Upper lobe of right lung (tissue), 1 donor: ENCODE measurements around the gene SLC44A1. TPM values are rescaled to one million over a fixed set of nuclear protein-coding genes. Genes with fewer than 3 reads are reported as not detected.

Experiments
- ATAC-seq: fragments of 200-7000 bp; cut with Tn5 transposase; one replicate; pipeline ENCODE4 v1.9.1; 2020; ENCODE audit warnings: mild to moderate bottlenecking, moderate library complexity
- DNase-seq: peaks from one replicate; pipeline ENCODE4 v3.0.0-alpha.2; 2020
- H3K27ac ChIP-seq: fragments of 200-600 bp; one replicate; pipeline ENCODE4 v1.8.0; 2022
- H3K27me3 ChIP-seq: fragments of 200-600 bp; one replicate; pipeline ENCODE4 v1.8.0; 2022; ENCODE audit warnings: mild to moderate bottlenecking
- H3K36me3 ChIP-seq: fragments of 200-600 bp; one replicate; pipeline ENCODE4 v1.8.0; 2022
- H3K4me1 ChIP-seq: fragments of 200-600 bp; one replicate; pipeline ENCODE4 v1.8.0; 2022
- H3K4me3 ChIP-seq: fragments of 200-600 bp; one replicate; pipeline ENCODE4 v1.8.0; 2022; ENCODE audit warnings: mild to moderate bottlenecking
- H3K9me3 ChIP-seq: fragments of 200-600 bp; one replicate; pipeline ENCODE4 v1.8.0; 2022
- CTCF ChIP-seq: fragments of 200-600 bp; IDR thresholded peaks from one replicate; pipeline ENCODE4 v1.8.0; 2022; ENCODE audit warnings: antibody characterized with exemption
- intact Hi-C: fragments of 100-400 bp; cut with DNase I; formaldehyde crosslinking; loops from one replicate; pipeline ENCODE4 v1.11.0; 2022
- total RNA-seq: library from RNA; stranded (reverse); fragmentation: NEBNext Ultra II Directional; extraction: Animal tissue kit (Norgen Biotek cat#: 25700); gene quantifications from one replicate; pipeline ENCODE4 v1.2.1, GENCODE V29; 2021
- donor health status: DM: no; HTN: yes; CAD: no; lungs with severe emphysema.

Gene SLC44A1
- total RNA-seq, 1 donor from 2014 or later: 66.1 TPM

- Histone ChIP-seq H3K9me3 (no peaks in the 10 kb centered on the region), H3K4me1 (no peaks in the 10 kb centered on the region), H3K36me3 (no peaks in the 10 kb centered on the region), H3K4me3 (no peak overlapping the region), H3K27ac (no peak overlapping the region), H3K27me3 (no peaks in the 10 kb centered on the region)
- ATAC-seq (no peak), DNase-seq (no peak)
- intact Hi-C loops: no loop called here
- TF ChIP-seq CTCF: no peak
Observed at GRCh38 chr9:105236261-105236660, 8.2 kb upstream of the SLC44A1 start.

- no peak overlapping the region for H3K27ac ChIP-seq
- no peaks in the 10 kb centered on the region for H3K9me3 ChIP-seq
- intact Hi-C loops: no loop called here
- no peaks in the 10 kb centered on the region for H3K27me3 ChIP-seq
- no peaks in the 10 kb centered on the region for H3K4me1 ChIP-seq
- H3K36me3 ChIP-seq: no peaks in the 10 kb centered on the region
- no peak for ATAC-seq
- DNase-seq: no peak
- TF ChIP-seq CTCF: no peak
- H3K4me3 ChIP-seq: no peak overlapping the region
Observed at GRCh38 chr9:105237246-105237645, 7.2 kb upstream of the SLC44A1 start.

- Histone ChIP-seq H3K9me3 (no peaks in the 10 kb centered on the region), H3K36me3 (no peaks in the 10 kb centered on the region), H3K27me3 (no peaks in the 10 kb centered on the region), H3K4me3 (no peak overlapping the region), H3K27ac (no peak overlapping the region), H3K4me1 (peaks cover 2% of the 10 kb centered on the region)
- intact Hi-C loops: no loop called here
- no peak for ATAC-seq
- no peak for DNase-seq
- no peak for TF ChIP-seq CTCF
Observed at GRCh38 chr9:105238302-105238701, 6.1 kb upstream of the SLC44A1 start.

- no peak overlapping the region for H3K27ac ChIP-seq
- TF ChIP-seq CTCF: no peak
- intact Hi-C loops: no loop called here
- no peak overlapping the region for H3K4me3 ChIP-seq
- ATAC-seq: no peak
- peaks cover 12% of the 10 kb centered on the region for H3K4me1 ChIP-seq
- H3K9me3 ChIP-seq: no peaks in the 10 kb centered on the region
- no peaks in the 10 kb centered on the region for H3K27me3 ChIP-seq
- no peak for DNase-seq
- no peaks in the 10 kb centered on the region for H3K36me3 ChIP-seq
Observed at GRCh38 chr9:105241356-105242043, 3.0 kb upstream of the SLC44A1 start.

GRCh38 chr9:105242062-105242461 is 2.4 kb upstream of the SLC44A1 start:
- Histone ChIP-seq H3K9me3 (no peaks in the 10 kb centered on the region), H3K36me3 (no peaks in the 10 kb centered on the region), H3K4me3 (no peak overlapping the region), H3K27me3 (no peaks in the 10 kb centered on the region), H3K4me1 (peaks cover 18% of the 10 kb centered on the region), H3K27ac (no peak overlapping the region)
- ATAC-seq (no peak), DNase-seq (no peak)
- no peak for TF ChIP-seq CTCF
- intact Hi-C loops: no loop called here

GRCh38 chr9:105242557-105242956 is 1.9 kb upstream of the SLC44A1 start:
- Histone ChIP-seq H3K36me3 (no peaks in the 10 kb centered on the region), H3K27ac (peak overlapping the region; percentile 20), H3K9me3 (no peaks in the 10 kb centered on the region), H3K4me1 (peaks cover 23% of the 10 kb centered on the region), H3K27me3 (no peaks in the 10 kb centered on the region), H3K4me3 (no peak overlapping the region)
- ATAC-seq (no peak), DNase-seq (no peak)
- TF ChIP-seq CTCF: no peak
- intact Hi-C loops: no loop called here
